Left ventricle myocardium inferior (tissue), 1 donor: ENCODE results near the gene FDXR. TPM values are rescaled to one million over a fixed set of nuclear protein-coding genes. Genes with fewer than 3 reads are reported as not detected.

Experiments used
- DNase-seq: peaks from one replicate; pipeline ENCODE4 v3.0.0-alpha.2; 2020
- H3K27ac ChIP-seq: fragments of 200-600 bp; replicated peaks from 2 replicates; pipeline ENCODE4 v1.8.0; 2021
- H3K27me3 ChIP-seq: fragments of 200-600 bp; 2 replicates; pipeline ENCODE4 v1.8.0; 2021; ENCODE audit warnings: low read depth
- H3K36me3 ChIP-seq: fragments of 200-600 bp; 2 replicates; pipeline ENCODE4 v1.8.0; 2021
- H3K4me1 ChIP-seq: fragments of 200-600 bp; 2 replicates; pipeline ENCODE4 v1.8.0; 2021
- H3K4me3 ChIP-seq: fragments of 200-600 bp; 2 replicates; pipeline ENCODE4 v1.8.0; 2021; ENCODE audit warnings: mild to moderate bottlenecking, moderate library complexity
- H3K9me3 ChIP-seq: fragments of 200-600 bp; replicated peaks from 2 replicates; pipeline ENCODE4 v1.8.0; 2021
- CTCF ChIP-seq: fragments of 200-600 bp; IDR thresholded peaks from 2 replicates; pipeline ENCODE4 v1.8.0; 2021; ENCODE audit warnings: antibody characterized with exemption, mild to moderate bottlenecking, borderline replicate concordance
- intact Hi-C: fragments of 100-400 bp; cut with micrococcal nuclease; formaldehyde crosslinking; loops from one replicate; pipeline ENCODE4 v1.11.0; 2022
- total RNA-seq: library from RNA; stranded (reverse); fragmentation: NEBNext Ultra II Directional; extraction: Animal tissue kit (Norgen Biotek cat#: 25700); gene quantifications from one replicate; pipeline ENCODE4 v1.2.1, GENCODE V29; 2021
- donor health status: DM: no; HTN: yes; CAD: no; lungs with severe emphysema.

The FDXR gene
- total RNA-seq, 1 donor from 2014 or later: 5.7 TPM

DNA sequence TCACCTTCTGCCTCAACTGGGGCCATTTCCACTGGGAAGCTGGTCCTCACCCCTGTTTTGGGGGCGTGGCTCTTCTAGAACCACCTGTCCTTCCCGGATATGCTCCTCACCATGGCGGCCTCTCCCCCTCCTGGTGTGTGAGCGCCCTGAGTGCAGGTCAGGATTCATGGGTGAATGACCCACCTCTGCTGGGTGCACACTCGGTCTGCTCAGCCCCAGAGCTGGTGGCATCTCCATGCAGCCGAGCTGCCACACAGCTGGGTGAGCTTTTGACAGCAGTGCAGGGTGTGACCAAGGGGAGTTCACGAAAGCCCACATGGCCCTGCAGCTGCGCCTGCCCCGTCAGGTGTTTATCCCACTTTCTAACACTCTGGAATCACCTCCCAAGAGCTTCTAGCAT lies 40.4 kb downstream of the FDXR start:
- no peaks in the 10 kb centered on the region for H3K9me3 ChIP-seq
- no peaks in the 10 kb centered on the region for H3K4me1 ChIP-seq
- intact Hi-C loops: loop anchor here (5.0 kb wide), 1 partner anchor 45 kb away; no protein-coding TSS in a partner anchor
- H3K4me3 ChIP-seq: no peak overlapping the region
- no peak for TF ChIP-seq CTCF
- DNase-seq: no peak
- no peak overlapping the region for H3K27ac ChIP-seq
- H3K36me3 ChIP-seq: peaks cover 10% of the 10 kb centered on the region
- no peaks in the 10 kb centered on the region for H3K27me3 ChIP-seq

DNA sequence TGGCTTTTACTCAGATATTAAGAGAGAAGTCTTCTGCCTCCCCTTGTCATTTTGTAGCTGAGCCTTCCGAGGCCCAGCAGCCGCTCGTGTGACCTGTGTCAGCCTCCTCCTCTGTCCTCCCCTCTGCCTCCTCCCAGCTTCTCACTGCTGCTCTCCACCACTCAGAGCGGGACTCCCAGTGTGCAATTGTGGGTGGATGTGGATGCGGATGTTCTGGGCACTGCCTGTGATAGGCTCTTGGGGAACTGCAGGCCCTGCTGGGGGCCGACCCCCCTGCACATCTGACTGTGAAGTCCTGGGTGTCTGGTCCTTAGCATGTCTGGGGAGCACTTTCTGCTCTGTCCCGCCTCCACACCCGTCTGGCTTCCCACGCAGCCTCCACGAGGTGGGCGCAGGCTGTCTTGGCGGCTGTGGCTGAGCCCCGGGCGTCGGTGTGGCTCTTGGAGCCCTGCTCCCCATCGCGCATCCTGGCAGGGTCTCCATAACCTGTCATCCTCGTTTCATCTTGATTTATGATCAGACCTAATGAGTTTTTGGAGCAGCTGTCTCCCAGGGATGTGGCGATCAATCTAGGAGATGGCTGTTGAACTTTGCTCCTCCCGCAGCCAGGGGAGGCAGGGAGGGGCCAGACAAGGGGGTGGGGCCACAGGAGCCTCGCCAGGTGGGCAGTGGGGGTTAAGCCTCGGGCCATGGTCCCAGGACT lies 41.2 kb downstream of the FDXR start:
- no peak for TF ChIP-seq CTCF
- Histone ChIP-seq H3K4me3 (no peak overlapping the region), H3K4me1 (no peaks in the 10 kb centered on the region), H3K36me3 (peaks cover 9% of the 10 kb centered on the region), H3K9me3 (no peaks in the 10 kb centered on the region), H3K27ac (no peak overlapping the region), H3K27me3 (no peaks in the 10 kb centered on the region)
- DNase-seq: no peak
- intact Hi-C loops: loop anchor here (5.0 kb wide), 1 partner anchor 44 kb away; no protein-coding TSS in a partner anchor

DNA sequence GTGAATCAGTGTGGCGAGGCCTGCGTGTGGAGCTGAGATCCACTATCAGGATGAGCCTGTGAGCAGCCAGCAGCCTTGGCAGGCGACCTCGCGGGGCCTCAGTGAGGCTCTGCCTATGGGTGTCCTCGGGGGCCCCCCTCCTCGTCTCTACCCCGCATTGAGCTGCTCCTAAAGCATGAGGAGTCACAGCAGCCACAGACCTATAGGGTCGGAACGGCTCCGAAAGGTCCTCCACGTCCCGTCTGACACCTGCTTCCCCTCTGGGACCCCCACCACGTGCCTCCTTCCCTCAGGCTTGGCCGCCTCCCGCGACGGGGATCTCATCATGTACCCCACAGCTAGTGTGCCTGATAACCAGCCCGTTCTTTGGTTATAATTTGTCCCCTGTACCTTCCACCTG lies 41.9 kb downstream of the FDXR start:
- Histone ChIP-seq H3K36me3 (peaks cover 3% of the 10 kb centered on the region), H3K4me1 (no peaks in the 10 kb centered on the region), H3K27ac (no peak overlapping the region), H3K9me3 (no peaks in the 10 kb centered on the region), H3K27me3 (no peaks in the 10 kb centered on the region), H3K4me3 (no peak overlapping the region)
- intact Hi-C loops: loop anchor here (5.0 kb wide), 1 partner anchor 44 kb away; no protein-coding TSS in a partner anchor
- TF ChIP-seq CTCF: no peak
- DNase-seq: no peak

DNA sequence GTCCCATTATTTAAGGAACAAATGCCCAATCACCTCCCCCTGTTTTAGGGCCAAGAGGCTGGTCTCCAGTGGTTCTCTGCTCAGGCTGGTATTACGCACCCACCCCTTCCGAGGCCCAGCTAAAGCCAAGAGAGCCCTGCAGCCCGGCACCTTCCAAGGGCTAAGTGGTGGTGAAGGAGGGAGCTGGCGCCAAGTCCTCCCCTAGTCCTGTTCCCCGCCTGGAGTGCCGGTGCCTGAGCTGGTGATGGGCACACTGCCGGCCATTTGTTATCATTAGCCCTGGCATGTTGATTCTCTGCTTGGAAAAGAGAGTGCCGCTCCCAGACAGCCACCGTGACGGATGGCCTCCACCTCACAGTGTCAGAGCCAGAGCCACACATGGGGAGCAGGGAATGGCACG lies 45.0 kb downstream of the FDXR start:
- Histone ChIP-seq H3K9me3 (no peaks in the 10 kb centered on the region), H3K36me3 (peaks cover 17% of the 10 kb centered on the region), H3K27ac (no peak overlapping the region), H3K27me3 (no peaks in the 10 kb centered on the region), H3K4me3 (no peak overlapping the region), H3K4me1 (no peaks in the 10 kb centered on the region)
- no peak for DNase-seq
- intact Hi-C loops: no loop called here
- TF ChIP-seq CTCF: no peak

- no peak overlapping the region for H3K27ac ChIP-seq
- no peak for DNase-seq
- intact Hi-C loops: no loop called here
- H3K36me3 ChIP-seq: peaks cover 17% of the 10 kb centered on the region
- H3K4me1 ChIP-seq: peaks cover 13% of the 10 kb centered on the region
- H3K27me3 ChIP-seq: no peaks in the 10 kb centered on the region
- no peak for TF ChIP-seq CTCF
- no peak overlapping the region for H3K4me3 ChIP-seq
- H3K9me3 ChIP-seq: no peaks in the 10 kb centered on the region
These were observed 46.7 kb downstream of the FDXR start for GRCh38 chr17:74825952-74826719.
